Measurements from ENCODE around the gene ATR. TPM values are rescaled to one million over a fixed set of nuclear protein-coding genes. Genes with fewer than 3 reads are reported as not detected.

ATR gene
- total and polyA plus RNA-seq, 2 of the 4 experiments (the other 2 are of a cell fraction), result 9.5 to 28.0 TPM

DNA sequence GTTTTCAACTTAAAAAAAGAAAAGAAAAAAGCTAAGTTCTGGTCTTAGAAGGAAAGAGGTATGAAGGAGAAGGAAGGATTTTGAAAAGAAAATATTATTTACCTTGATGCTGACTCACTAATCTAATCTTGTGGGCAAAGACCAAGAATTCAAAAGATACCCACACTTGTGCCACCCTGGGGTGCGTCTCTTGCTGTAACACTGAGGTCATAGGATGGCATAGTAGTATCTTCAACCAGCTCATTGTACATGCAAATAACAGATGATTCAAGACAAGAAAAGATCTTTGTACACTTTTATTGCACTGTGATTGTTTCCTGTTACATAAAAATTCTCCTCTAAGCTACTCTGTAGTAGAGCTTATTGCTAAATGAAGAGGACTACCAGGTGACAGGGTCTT lies 35.0 kb upstream of the ATR start:
- DNase-seq (no peak), ATAC-seq (ENCODE audit: low read depth) (no peak)
- H4K5ac ChIP-seq (ENCODE audit: low read depth, low read length), result no peak overlapping the region
- no peak overlapping the region for H2AK5ac ChIP-seq (ENCODE audit: low read depth, low read length)
- H3K14ac ChIP-seq (replicated peaks; ENCODE audit: low read depth, low read length), result no peak overlapping the region
- no peak overlapping the region for H2BK20ac ChIP-seq (ENCODE audit: low read depth, low read length)
- H3K23ac ChIP-seq (ENCODE audit: low read depth, low read length), result no peak overlapping the region
- no peaks in the 10 kb centered on the region for H3K9me1 ChIP-seq (ENCODE audit: insufficient read depth, low read length)
- H2AK9ac ChIP-seq (replicated peaks; ENCODE audit: low read depth, low read length, poor library complexity), result no peak overlapping the region
- intact Hi-C loops (cut with micrococcal nuclease) (no loop called here), in situ Hi-C loops (cut with MboI; ENCODE audit: low sequenced_read_pairs) (no loop called here), dilution Hi-C loops (cut with HindIII; ENCODE audit: low sequenced_read_pairs, unreplicated experiment) (no loop called here)
- H3K4me2 ChIP-seq (ENCODE audit: low read depth, low read length), result no peak overlapping the region
- H3K56ac ChIP-seq (ENCODE audit: extremely low read depth, insufficient read depth, low read length), result no peak overlapping the region
- no peak overlapping the region for H2AFZ ChIP-seq (replicated peaks; ENCODE audit: low read length, poor library complexity)
- no peak overlapping the region for H4K8ac ChIP-seq (ENCODE audit: low read depth in 2 of 2, low read length in 2 of 2)
- H4K20me1 ChIP-seq (ENCODE audit: insufficient read depth, low read length), result no peaks in the 10 kb centered on the region
- no TSS peak for BruUV-seq (replicated peaks)
- H3K79me1 ChIP-seq (ENCODE audit: low read depth in 1 of 2, low read length in 2 of 2), result no peaks in the 10 kb centered on the region
- no peaks in the 10 kb centered on the region for H3K4me1 ChIP-seq (ENCODE audit: control insufficient read depth, insufficient read depth, low read length)
- CTCF ChIA-PET, result no interaction called here
- no peak overlapping the region for H3K4ac ChIP-seq (ENCODE audit: low read depth, low read length)
- no peak overlapping the region for H3K27ac ChIP-seq (ENCODE audit: insufficient read depth, low read length)
- no peaks in the 10 kb centered on the region; the same call in 1 of the 2 replicates for H3K27me3 ChIP-seq (ENCODE audit: control insufficient read depth, insufficient read depth, low read length)
- WGBS, 2 experiments (ENCODE audit: extremely low coverage in 2 of 2, insufficient read length in 1 of 2), result no CpG with 5 or more reads among the region's 1 CpG
- POLR2A ChIA-PET (ENCODE audit: unreplicated experiment), result interaction anchor here (0.6 kb wide), 1 partner anchor 489 kb away, joined by 3 read pairs; no protein-coding TSS in a partner anchor
- no peak overlapping the region for H4K91ac ChIP-seq (ENCODE audit: insufficient read depth, low read depth, low read length)
- H3K18ac ChIP-seq (ENCODE audit: low read depth, low read length), result no peak overlapping the region
- H2BK5ac ChIP-seq (ENCODE audit: low read depth, low read length, poor library complexity, severe bottlenecking), result no peak overlapping the region
- no peak overlapping the region for H3K9ac ChIP-seq (ENCODE audit: low read depth, low read length)
- H3K9me3 ChIP-seq (ENCODE audit: control insufficient read depth, insufficient read depth, low read length), result no peaks in the 10 kb centered on the region
- no peak overlapping the region for H2BK15ac ChIP-seq (ENCODE audit: low read depth, low read length)
- H2BK120ac ChIP-seq (ENCODE audit: low read depth, low read length), result no peak overlapping the region
- H3K36me3 ChIP-seq (ENCODE audit: control insufficient read depth, insufficient read depth, low read length), result no peaks in the 10 kb centered on the region
- TF ChIP-seq RCOR1 (IDR thresholded peaks at IDR 0.05; ENCODE audit: insufficient replicate concordance, low read length) (no peak), RFX5 (IDR thresholded peaks at IDR 0.05; ENCODE audit: low read depth, low read length) (no peak), MAFK (IDR thresholded peaks at IDR 0.05; ENCODE audit: low read depth, low read length) (no peak), CEBPB (IDR thresholded peaks at IDR 0.05; ENCODE audit: low read depth, low read length) (no peak), MXI1 (IDR thresholded peaks at IDR 0.05; ENCODE audit: borderline replicate concordance, low read depth, low read length) (no peak)
- TF ChIP-seq, protein P1, sequence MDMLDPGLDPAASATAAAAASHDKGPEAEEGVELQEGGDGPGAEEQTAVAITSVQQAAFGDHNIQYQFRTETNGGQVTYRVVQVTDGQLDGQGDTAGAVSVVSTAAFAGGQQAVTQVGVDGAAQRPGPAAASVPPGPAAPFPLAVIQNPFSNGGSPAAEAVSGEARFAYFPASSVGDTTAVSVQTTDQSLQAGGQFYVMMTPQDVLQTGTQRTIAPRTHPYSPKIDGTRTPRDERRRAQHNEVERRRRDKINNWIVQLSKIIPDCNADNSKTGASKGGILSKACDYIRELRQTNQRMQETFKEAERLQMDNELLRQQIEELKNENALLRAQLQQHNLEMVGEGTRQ (IDR thresholded peaks at IDR 0.05; ENCODE audit: low read depth, low read length), result no peak
- no peak overlapping the region for H3K4me3 ChIP-seq (ENCODE audit: insufficient read depth, low read depth, low read length)
